HepG2 (cell line): ENCODE measurements around the gene ZNF446. TPM values are rescaled to one million over a fixed set of nuclear protein-coding genes. Genes with fewer than 3 reads are reported as not detected.

Experiments
- ATAC-seq: fragments of 200-7000 bp; cut with Tn5 transposase; 3 replicates; pipeline ENCODE4 v1.9.1; 2020; ENCODE audit warnings: mild to moderate bottlenecking, moderate library complexity
- BruUV-seq: library from RNA; stranded (reverse); fragments of 400-500 nt; replicated peaks from 2 replicates; lab custom pipeline; 2021; lab: Mats Ljungman, UMichigan
- CTCF ChIA-PET: fragments of 300-600 bp; formaldehyde crosslinking; extraction: SDS; loops from one replicate; lab custom pipeline; 2021; ENCODE audit warnings: low total read pairs, inconsistent platforms, low intra/inter-chr PET ratio; lab: Yijun Ruan, JAX
- POLR2A ChIA-PET: fragments of 350-600 bp; sonication (Branson Sonifier 250); formaldehyde crosslinking; loops from one replicate; lab custom pipeline; 2020; ENCODE audit warnings: antibody characterized with exemption, inconsistent platforms; lab: Yijun Ruan, JAX
- DNase-seq: peaks from one replicate; pipeline ENCODE4 v3.0.0-alpha.2; 2015; ENCODE audit warnings: low spot score
- FAIRE-seq: peaks from 3 replicates; lab custom pipeline; 2011; peaks lifted over from hg19 to GRCh38; lab: Jason Lieb, UNC
- H2AFZ ChIP-seq: one replicate; pipeline ENCODE4 v1.6.1; 2011; ENCODE audit warnings: low read length, inconsistent platforms
- H3K27ac ChIP-seq: fragments of 300-600 bp; 3 replicates; pipeline ENCODE4 v1.8.0; 2011; ENCODE audit warnings: mixed run types, mild to moderate bottlenecking, mixed read lengths, low read length, inconsistent platforms; ENCODE audit not compliant: insufficient read depth; ENCODE audit errors: extremely low read length
- H3K27me3 ChIP-seq, 2 experiments: fragments of 200-600 bp in 1 of 2; 2 replicates in 1 of 2; 3 replicates in 1 of 2; pipeline versions ENCODE4 v1.6.0 to v1.8.0; 2011; ENCODE audit warnings: low read length in 2 of 2, mild to moderate bottlenecking in 2 of 2, moderate library complexity in 2 of 2, inconsistent platforms in 1 of 2; ENCODE audit not compliant: insufficient read depth in 2 of 2, control insufficient read depth in 1 of 2
- H3K36me3 ChIP-seq, 2 experiments: fragments of 200-600 bp in 1 of 2; replicated peaks in 1 of 2; 2 replicates in 1 of 2; 3 replicates in 1 of 2; pipeline versions ENCODE4 v1.5.1 to v1.8.0; 2011; ENCODE audit warnings: low read length in 2 of 2, inconsistent platforms in 1 of 2; ENCODE audit not compliant: insufficient read depth in 2 of 2, control insufficient read depth in 1 of 2
- H3K4me1 ChIP-seq: 2 replicates; pipeline ENCODE4 v1.5.1; 2012; ENCODE audit warnings: low read length, inconsistent platforms; ENCODE audit not compliant: insufficient read depth
- H3K4me2 ChIP-seq: 2 replicates; pipeline ENCODE4 v1.6.0; 2011; ENCODE audit warnings: low read depth, low read length, inconsistent platforms
- H3K4me3 ChIP-seq, 3 experiments: fragments of 200-600 bp in 1 of 3; sonication (generic), shearing (Covaris generic) in 1 of 3; replicated peaks in 1 of 3; 2 replicates each; pipeline ENCODE4 v1.5.1; 2011 to 2016; ENCODE audit warnings: low read length in 3 of 3, inconsistent platforms in 2 of 3, low read depth in 2 of 3, mild to moderate bottlenecking in 2 of 3, control low read depth in 1 of 3, mixed read lengths in 1 of 3; ENCODE audit not compliant: insufficient read depth in 1 of 3
- H3K79me2 ChIP-seq: one replicate; pipeline ENCODE4 v1.6.1; 2011; ENCODE audit warnings: low read length, inconsistent platforms; ENCODE audit not compliant: insufficient read depth
- H3K9ac ChIP-seq: 2 replicates; pipeline ENCODE4 v1.6.0; 2011; ENCODE audit warnings: mild to moderate bottlenecking, low read depth, low read length, inconsistent platforms; ENCODE audit not compliant: insufficient read depth
- H3K9me3 ChIP-seq: 2 replicates; pipeline ENCODE4 v1.5.1; 2012; ENCODE audit warnings: mild to moderate bottlenecking, low read length
- H4K20me1 ChIP-seq: 2 replicates; pipeline ENCODE4 v1.6.0; 2011; ENCODE audit warnings: inconsistent platforms, mild to moderate bottlenecking, low read length, moderate library complexity; ENCODE audit not compliant: insufficient read depth
- ELF4 ChIP-seq: sonication (generic); formaldehyde crosslinking; IDR thresholded peaks from 2 replicates; pipeline ENCODE4 v1.5.0; 2020; ENCODE audit warnings: missing genetic modification reagents, mild to moderate bottlenecking, moderate library complexity, borderline replicate concordance
- FOXJ3 ChIP-seq: sonication (generic); formaldehyde crosslinking; IDR thresholded peaks from 2 replicates; pipeline ENCODE4 v1.4.0; 2020; ENCODE audit warnings: missing genetic modification reagents, mild to moderate bottlenecking, borderline replicate concordance
- HMG20A ChIP-seq: IDR thresholded peaks from 2 replicates; pipeline ENCODE4 v1.6.1; 2016; ENCODE audit warnings: borderline replicate concordance
- PHF8 ChIP-seq: sonication (generic); formaldehyde crosslinking; IDR thresholded peaks from 2 replicates; pipeline ENCODE4 v1.5.0; 2020; ENCODE audit warnings: missing genetic modification reagents
- RXRA ChIP-seq: sonication (generic); formaldehyde crosslinking; IDR thresholded peaks from 2 replicates; pipeline ENCODE4 v1.5.1; 2020; ENCODE audit warnings: missing genetic modification reagents
- SCMH1 ChIP-seq: sonication (generic); formaldehyde crosslinking; IDR thresholded peaks from 2 replicates; pipeline ENCODE4 v1.9.0; 2021; ENCODE audit warnings: missing genetic modification reagents, mild to moderate bottlenecking, borderline replicate concordance
- U2AF2 ChIP-seq: fragments of 200-400 bp; formaldehyde crosslinking; IDR thresholded peaks from 2 replicates; pipeline ENCODE4 v1.6.1; 2017; ENCODE audit warnings: low read depth, mild to moderate bottlenecking, low read length
- ZFP37 ChIP-seq: sonication (generic); formaldehyde crosslinking; IDR thresholded peaks from 2 replicates; pipeline ENCODE4 v1.4.0; 2020; ENCODE audit warnings: missing genetic modification reagents, borderline replicate concordance
- ZNF101 ChIP-seq: sonication (generic); formaldehyde crosslinking; IDR thresholded peaks from 2 replicates; pipeline ENCODE4 v1.4.0; 2020; ENCODE audit warnings: mild to moderate bottlenecking, low read depth, missing genetic modification reagents, borderline replicate concordance
- ZNF335 ChIP-seq: sonication (generic); formaldehyde crosslinking; IDR thresholded peaks from 2 replicates; pipeline ENCODE4 v1.4.0; 2020; ENCODE audit warnings: missing genetic modification reagents
- ZNF33B ChIP-seq: sonication (generic); formaldehyde crosslinking; IDR thresholded peaks from 2 replicates; pipeline ENCODE4 v1.5.1; 2020; ENCODE audit warnings: mild to moderate bottlenecking, missing genetic modification reagents
- ZNF546 ChIP-seq: sonication (generic); formaldehyde crosslinking; conservative IDR thresholded peaks from 2 replicates; pipeline ENCODE4 v1.8.1; 2023; ENCODE audit warnings: mild to moderate bottlenecking, missing genetic modification reagents
- ZNF766 ChIP-seq: sonication (generic); formaldehyde crosslinking; IDR thresholded peaks from 2 replicates; pipeline ENCODE4 v1.5.0; 2020; ENCODE audit warnings: missing genetic modification reagents, borderline replicate concordance
- ZNF777 ChIP-seq: sonication (generic); formaldehyde crosslinking; IDR thresholded peaks from 2 replicates; pipeline ENCODE4 v1.4.0; 2020; ENCODE audit warnings: missing genetic modification reagents
- WGBS: methylation state at CpG from one replicate; pipeline ENCODE4 v1.1.6; 2017; ENCODE audit warnings: low lambda C conversion rate; 5-methylcytosine and 5-hydroxymethylcytosine counted together
- in situ Hi-C: cut with HindIII; loops from 2 replicates; pipeline ENCODE4 v1.10.0; 2017; ENCODE audit warnings: low pct_unique_long_range_greater_than_20kb; ENCODE audit not compliant: extremely low pct_ligation_motif_present
- intact Hi-C: fragments of 100-400 bp; cut with micrococcal nuclease; formaldehyde crosslinking; loops from one replicate; pipeline ENCODE4 v1.10.0; 2022; ENCODE audit not compliant: unreplicated experiment
- polyA plus RNA-seq, 8 experiments: library from polyadenylated mRNA; depleted of rRNA in 3 of 8; stranded (reverse) in 7 of 8; unstranded in 1 of 8; fragments of >200 nt; fragmentation: Illumina TruSeq in 4 of 8; extraction: Trizol in 4 of 8; gene quantifications; 2 replicates each; pipeline versions ENCODE4 v1.2.1 to v1.2.3, GENCODE V29; 2011 to 2016; ENCODE audit warnings: low read depth in 4 of 8, missing spikeins in 1 of 8, mixed read lengths in 1 of 8; ENCODE audit not compliant: insufficient read depth in 1 of 8
- total RNA-seq, 5 experiments: library from RNA; depleted of rRNA; stranded (reverse); fragments of >200 nt; fragmentation: Illumina TruSeq; extraction: Trizol; gene quantifications; 2 replicates each; pipeline ENCODE4 v1.2.3, GENCODE V29; 2016; ENCODE audit warnings: low read depth in 1 of 5
- TF ChIP-seq, protein P1 (sequence below): sonication (generic); formaldehyde crosslinking; IDR thresholded peaks from 2 replicates; pipeline ENCODE4 v1.8.0; 2022; ENCODE audit warnings: mild to moderate bottlenecking, missing genetic modification reagents, moderate library complexity
- TF ChIP-seq, protein P2 (sequence below): sonication (generic); formaldehyde crosslinking; IDR thresholded peaks from 2 replicates; pipeline ENCODE4 v1.4.0; 2020; ENCODE audit warnings: missing genetic modification reagents
- TF ChIP-seq, protein P3 (sequence below), 2 experiments: sonication (generic) in 1 of 2; formaldehyde crosslinking in 1 of 2; IDR thresholded peaks; 2 replicates each; pipeline versions ENCODE4 v1.4.0 to v1.6.1; 2018 to 2020; ENCODE audit warnings: missing genetic modification reagents in 2 of 2, borderline replicate concordance in 1 of 2, low read depth in 1 of 2, mild to moderate bottlenecking in 1 of 2, missing biosample characterization in 1 of 2

ZNF446 gene
- total and polyA plus RNA-seq, 2 of the 13 experiments (the other 11 are each of a cell fraction or from before 2014, with no cell fraction given): 3.0 to 3.6 TPM

DNA sequence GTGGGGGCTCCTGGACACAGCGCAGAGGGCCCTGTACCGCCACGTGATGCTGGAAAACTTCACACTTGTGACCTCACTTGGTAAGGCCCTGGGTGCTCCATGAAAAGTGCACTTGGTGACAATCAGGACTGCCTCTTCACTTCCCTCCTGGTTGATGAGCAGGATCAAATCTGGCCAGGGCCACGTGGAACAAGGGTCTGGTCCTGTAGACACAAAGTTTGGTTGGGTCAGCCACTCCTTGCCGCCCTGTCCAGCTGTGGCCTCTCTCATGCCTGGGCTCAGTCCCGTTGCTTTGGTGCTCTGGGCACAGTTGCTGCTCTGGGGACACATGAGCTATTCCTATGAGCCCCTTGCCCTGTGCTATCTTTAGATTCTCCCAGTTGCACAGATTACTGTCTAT is 22.4 kb upstream of the ZNF446 start (continued):
- TF ChIP-seq, protein P1, sequence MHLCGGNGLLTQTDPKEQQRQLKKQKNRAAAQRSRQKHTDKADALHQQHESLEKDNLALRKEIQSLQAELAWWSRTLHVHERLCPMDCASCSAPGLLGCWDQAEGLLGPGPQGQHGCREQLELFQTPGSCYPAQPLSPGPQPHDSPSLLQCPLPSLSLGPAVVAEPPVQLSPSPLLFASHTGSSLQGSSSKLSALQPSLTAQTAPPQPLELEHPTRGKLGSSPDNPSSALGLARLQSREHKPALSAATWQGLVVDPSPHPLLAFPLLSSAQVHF (CRISPR knock-in tag): no peak
- TF ChIP-seq ZNF766: no peak
- no peak for TF ChIP-seq ZFP37
- no peak for TF ChIP-seq ZNF335
- TF ChIP-seq U2AF2: no peak
- no peak for TF ChIP-seq ZNF777 (CRISPR knock-in tag)
- TF ChIP-seq PHF8 (CRISPR knock-in tag): no peak
- no peak for TF ChIP-seq ELF4 (CRISPR knock-in tag)
- TF ChIP-seq ZNF546: no peak
- TF ChIP-seq RXRA: no peak
- TF ChIP-seq HMG20A: no peak
- TF ChIP-seq, protein P2, sequence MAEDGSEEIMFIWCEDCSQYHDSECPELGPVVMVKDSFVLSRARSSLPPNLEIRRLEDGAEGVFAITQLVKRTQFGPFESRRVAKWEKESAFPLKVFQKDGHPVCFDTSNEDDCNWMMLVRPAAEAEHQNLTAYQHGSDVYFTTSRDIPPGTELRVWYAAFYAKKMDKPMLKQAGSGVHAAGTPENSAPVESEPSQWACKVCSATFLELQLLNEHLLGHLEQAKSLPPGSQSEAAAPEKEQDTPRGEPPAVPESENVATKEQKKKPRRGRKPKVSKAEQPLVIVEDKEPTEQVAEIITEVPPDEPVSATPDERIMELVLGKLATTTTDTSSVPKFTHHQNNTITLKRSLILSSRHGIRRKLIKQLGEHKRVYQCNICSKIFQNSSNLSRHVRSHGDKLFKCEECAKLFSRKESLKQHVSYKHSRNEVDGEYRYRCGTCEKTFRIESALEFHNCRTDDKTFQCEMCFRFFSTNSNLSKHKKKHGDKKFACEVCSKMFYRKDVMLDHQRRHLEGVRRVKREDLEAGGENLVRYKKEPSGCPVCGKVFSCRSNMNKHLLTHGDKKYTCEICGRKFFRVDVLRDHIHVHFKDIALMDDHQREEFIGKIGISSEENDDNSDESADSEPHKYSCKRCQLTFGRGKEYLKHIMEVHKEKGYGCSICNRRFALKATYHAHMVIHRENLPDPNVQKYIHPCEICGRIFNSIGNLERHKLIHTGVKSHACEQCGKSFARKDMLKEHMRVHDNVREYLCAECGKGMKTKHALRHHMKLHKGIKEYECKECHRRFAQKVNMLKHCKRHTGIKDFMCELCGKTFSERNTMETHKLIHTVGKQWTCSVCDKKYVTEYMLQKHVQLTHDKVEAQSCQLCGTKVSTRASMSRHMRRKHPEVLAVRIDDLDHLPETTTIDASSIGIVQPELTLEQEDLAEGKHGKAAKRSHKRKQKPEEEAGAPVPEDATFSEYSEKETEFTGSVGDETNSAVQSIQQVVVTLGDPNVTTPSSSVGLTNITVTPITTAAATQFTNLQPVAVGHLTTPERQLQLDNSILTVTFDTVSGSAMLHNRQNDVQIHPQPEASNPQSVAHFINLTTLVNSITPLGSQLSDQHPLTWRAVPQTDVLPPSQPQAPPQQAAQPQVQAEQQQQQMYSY (CRISPR knock-in tag): no peak

DNA sequence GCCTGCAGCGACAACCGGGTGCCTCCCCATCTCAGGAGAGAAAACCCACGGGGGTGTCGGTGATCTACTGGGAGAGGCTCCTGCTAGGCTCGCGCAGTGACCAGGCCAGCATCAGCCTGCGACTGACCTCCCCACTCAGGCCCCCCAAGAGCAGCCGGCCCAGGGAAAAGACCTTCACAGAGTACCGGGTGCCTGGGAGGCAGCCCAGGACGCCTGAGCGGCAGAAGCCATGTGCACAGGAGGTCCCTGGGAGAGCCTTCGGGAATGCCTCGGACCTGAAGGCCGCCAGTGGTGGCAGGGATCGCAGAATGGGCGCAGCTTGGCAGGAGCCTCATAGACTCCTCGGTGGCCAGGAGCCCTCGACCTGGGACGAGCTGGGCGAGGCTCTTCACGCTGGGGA is 20.8 kb upstream of the ZNF446 start:
- TF ChIP-seq SCMH1 (CRISPR knock-in tag): no peak
- TF ChIP-seq ZNF101 (CRISPR knock-in tag): no peak
- TF ChIP-seq, protein P3, sequence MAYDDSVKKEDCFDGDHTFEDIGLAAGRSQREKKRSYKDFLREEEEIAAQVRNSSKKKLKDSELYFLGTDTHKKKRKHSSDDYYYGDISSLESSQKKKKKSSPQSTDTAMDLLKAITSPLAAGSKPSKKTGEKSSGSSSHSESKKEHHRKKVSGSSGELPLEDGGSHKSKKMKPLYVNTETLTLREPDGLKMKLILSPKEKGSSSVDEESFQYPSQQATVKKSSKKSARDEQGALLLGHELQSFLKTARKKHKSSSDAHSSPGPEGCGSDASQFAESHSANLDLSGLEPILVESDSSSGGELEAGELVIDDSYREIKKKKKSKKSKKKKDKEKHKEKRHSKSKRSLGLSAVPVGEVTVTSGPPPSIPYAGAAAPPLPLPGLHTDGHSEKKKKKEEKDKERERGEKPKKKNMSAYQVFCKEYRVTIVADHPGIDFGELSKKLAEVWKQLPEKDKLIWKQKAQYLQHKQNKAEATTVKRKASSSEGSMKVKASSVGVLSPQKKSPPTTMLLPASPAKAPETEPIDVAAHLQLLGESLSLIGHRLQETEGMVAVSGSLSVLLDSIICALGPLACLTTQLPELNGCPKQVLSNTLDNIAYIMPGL (CRISPR knock-in tag; IDR thresholded peaks at IDR 0.05; ENCODE audit: borderline replicate concordance in 1 of 2, low read depth in 1 of 2): no peak
- no peak for TF ChIP-seq FOXJ3 (CRISPR knock-in tag)
- no peak for TF ChIP-seq ZNF33B (CRISPR knock-in tag)
- Histone ChIP-seq H3K4me2 (no peak overlapping the region), H2AFZ (no peak overlapping the region), H3K27me3 (no peaks in the 10 kb centered on the region), H3K9me3 (no peaks in the 10 kb centered on the region), H3K79me2 (no peaks in the 10 kb centered on the region), H3K4me3 (no peak overlapping the region), H3K4me1 (peaks cover 7% of the 10 kb centered on the region), H3K36me3 (no peaks in the 10 kb centered on the region), H3K27ac (no peak overlapping the region), H3K9ac (no peak overlapping the region), H4K20me1 (no peaks in the 10 kb centered on the region)
- ChIA-PET POLR2A (no interaction called here), CTCF (no interaction called here)
- intact Hi-C loops (no loop called here), in situ Hi-C loops (no loop called here)
- no TSS peak for BruUV-seq
- FAIRE-seq: no peak
- no peak for DNase-seq
- 97% methylated on average over 9 of the region's 21 CpGs for WGBS
- ATAC-seq: no peak
